Activated CD4-positive, CD25-positive, alpha-beta regulatory T cell treated with anti-CD3 and anti-CD28 coated beads, Interleukin-2, amount 50 U/mL, for 16 hours (primary cell): ENCODE data around the gene ADAMTS19.
"Not testable (repeated sequence)": the region's sequence is repeated elsewhere in the genome, so short reads cannot be mapped to it uniquely, and the experiment has no call there.

Experiments used
- DNase-seq: peaks from one replicate; pipeline ENCODE4 v3.0.0-alpha.2; 2020; ENCODE audit warnings: low read depth, low spot score

The ADAMTS19 gene

DNA sequence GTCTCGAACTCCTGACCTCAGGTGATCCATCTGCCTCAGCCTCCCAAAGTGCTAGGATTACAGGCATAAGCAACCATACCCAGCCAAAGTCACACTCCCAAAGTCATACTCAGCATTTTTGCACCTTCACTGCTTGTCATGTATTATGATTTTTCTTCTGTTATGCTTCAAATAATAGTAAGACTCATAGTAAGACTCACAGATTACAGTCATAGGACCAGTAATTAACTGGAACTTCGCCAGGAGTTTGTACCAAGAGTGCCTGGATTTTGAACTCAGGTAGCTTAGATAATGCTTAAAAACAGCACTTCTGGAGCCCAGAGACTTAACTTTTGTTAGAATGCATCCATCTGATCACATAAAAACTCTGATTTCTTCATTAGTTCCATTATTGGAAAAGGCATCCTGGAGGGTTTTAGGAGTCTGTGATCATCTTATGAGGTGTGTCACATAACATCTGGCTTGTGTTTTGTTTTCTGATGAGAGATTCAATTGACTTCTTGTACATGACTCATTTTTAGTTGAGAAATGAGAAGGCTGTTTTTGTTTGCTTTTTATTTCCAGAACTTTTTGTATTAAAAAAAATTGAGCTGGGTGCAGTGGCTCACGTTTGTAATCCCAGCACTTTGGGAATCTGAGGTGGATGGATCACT lies 131.5 kb downstream of the ADAMTS19 start:
- DNase-seq, result no peak

DNA sequence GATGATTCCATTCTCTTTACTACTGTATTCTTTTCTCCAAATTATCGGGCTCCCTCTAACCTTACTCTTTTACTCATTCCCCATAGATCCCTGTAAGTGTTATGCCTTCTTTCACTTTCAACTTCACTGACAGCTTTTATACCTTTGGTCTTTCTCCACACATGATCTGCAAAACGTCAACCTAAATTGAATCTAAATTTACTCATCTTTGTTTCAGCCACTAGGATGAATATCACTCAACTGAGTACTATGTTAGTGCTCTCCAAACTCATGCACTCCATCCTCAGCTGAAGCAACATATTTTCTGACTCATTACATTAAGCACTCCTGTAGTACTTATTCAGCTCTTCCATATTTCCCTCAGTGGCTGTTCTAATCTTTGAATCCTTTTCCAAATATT lies 133.4 kb downstream of the ADAMTS19 start:
- no peak for DNase-seq

DNA sequence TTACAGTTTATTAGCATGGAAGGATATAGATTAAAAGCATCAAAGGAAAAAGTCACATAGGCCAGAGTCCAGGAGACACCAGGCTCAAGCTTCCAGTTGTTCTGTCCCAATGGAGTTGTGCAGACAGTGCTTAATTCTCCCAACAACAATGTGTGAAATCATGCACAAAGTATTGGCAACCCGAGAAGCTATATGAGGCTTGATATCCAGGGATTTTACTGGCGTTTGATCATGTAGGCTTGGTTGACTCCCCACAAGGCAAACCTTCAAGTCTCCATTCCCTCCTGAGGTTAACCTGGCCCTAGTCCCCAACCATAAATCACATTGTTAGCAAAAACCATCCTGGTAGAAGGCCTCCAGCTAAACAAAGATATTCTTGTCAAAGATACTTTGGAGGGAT lies 141.5 kb downstream of the ADAMTS19 start:
- DNase-seq, result no peak

DNA sequence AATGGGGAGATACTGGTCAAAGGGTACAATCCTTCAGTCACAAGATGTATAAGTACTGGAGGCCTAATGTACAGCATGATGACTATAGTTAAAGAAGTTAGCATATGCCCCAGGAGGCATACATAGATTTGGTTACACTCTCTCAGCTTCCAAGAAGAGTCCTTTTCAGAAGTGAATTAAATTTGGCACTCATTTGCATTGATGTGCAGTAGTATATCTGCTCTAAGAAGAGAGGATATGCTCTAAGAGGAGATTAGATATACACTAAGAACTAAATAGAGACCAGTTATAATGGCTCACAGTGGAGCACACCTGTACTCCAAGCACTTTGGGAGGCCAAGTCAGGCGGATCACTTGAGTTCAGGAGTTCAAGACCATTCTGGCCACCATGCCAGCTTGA lies 148.3 kb downstream of the ADAMTS19 start:
- no peak for DNase-seq

DNA sequence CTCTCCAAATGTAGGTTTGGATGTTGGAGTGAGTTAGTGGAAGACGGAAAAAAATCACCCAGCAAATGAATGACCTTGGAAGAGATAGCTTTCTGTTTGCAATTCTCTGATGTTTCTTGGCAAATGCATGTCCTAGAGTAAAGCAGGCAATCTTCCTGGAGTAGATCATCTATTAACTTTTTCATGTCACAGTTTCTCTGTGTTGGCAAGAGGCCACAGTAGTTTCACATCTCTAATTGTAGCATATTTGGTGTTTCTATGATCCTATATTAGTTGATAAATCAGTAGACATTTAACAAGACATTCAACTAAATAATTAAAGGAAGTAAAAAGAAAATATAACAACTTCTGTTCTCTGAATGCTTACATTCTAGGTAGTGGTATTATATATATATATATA lies 149.6 kb downstream of the ADAMTS19 start:
- no peak for DNase-seq

DNA sequence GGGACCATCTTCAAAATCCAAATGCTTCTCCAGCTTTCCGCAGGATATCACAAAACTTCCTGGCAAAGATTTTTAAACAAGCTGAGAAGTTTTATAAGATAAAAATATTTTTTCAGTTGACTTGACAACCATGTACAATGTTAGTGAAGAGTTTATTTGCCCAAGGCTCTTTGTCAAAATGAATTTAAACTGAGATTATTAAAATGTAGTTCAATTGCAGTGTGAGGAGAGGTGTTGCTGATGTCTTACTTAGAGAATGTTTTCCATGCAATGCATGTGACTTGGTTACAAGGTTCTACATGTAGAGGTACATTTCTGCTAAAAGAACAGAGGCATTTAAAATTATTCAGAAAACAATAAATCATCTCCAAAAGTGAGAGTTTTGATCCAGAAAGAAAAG lies 156.4 kb downstream of the ADAMTS19 start:
- DNase-seq, result no peak

DNA sequence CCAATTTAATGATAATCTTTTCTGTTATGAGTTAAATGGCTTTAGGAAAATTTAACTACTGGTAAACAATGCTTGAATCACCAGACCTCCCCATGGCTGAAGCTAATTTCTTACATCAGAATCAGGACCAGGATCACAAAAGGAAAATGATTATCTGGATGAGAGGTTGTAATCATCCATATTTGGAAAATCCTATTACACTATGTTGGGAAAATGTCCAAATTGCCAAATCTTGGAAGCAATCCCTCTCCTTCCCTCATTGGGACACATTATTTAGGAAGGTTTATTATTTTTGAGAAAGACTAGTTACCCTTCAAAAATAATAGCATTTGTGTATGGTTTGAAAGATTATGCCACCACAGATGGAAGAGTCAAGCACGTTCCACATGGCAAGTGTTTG lies 157.1 kb downstream of the ADAMTS19 start:
- DNase-seq, result no peak

DNA sequence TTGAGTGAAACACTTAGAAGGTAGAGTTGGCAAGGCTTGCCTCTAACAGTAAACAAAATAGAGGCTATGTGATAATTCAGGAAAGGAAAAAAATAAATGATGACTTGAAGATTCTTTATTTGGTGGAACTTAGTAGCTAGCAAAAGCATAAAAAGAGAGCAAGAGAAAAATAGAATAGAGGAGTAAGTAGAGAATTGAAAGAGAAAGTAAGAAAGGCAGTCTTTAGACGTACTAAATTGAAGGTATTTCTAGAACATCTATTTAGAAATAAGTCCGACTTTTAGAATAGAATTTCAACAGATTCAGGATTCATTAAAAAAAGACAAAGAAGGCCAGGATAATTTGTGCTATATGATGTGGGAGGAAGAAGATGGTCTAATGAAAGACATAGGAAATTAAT lies 159.7 kb downstream of the ADAMTS19 start:
- no peak for DNase-seq

DNA sequence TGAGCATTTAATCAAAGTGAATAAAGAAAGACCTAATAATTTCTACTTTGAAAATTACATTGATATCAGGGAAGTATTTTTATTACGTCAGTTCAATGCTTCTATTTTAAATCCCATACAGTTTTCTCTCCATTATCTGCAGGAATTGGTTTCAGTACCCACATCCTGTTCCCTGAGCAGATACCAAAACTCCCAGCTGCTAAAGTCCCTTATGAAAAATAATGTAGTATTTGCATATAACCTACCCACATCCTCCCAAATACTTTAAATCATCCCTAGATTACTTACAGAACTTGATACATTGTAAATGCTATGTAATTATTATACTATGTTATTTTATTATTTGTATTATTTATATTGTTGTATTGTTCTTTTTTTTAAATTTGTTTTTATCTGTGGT lies 162.4 kb downstream of the ADAMTS19 start:
- DNase-seq, result no peak

DNA sequence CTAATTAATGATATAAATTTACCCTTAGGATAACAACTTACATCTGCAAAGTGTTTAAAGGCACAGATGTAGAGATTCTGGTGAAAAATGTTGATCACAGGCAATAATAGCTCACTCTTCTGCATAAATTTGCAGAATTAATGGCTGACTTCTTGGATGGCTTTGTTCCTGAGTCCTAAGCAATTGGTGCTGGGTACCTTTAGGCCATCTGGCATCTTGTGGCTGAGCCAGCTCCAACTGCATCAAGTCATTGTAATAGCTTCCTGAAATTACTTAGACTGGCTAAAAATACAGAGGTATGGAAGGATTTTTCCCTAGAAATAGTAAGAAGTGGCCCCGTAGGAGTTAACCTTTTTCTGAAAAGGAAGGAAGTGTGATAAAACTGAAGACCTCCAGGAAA lies 169.5 kb downstream of the ADAMTS19 start:
- DNase-seq, result no peak

DNA sequence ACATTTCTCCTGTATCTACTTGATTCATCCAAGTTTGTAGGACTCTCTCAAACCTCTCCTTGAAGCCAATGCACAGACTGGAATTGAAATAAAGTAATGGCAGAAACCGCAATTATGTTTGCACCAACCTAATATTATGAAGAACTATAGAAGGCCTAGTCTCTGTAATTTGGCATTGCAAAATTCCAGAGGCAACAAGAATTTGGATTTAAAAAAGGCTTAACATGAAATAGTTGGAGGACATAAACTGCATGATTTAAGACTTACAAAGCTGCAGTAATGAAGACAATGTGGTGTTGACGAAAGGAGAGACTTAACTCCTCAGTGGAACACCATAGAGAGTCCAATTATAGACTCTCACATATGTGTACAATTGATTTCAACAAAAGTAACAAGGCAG lies 170.0 kb downstream of the ADAMTS19 start:
- DNase-seq, result no peak

DNA sequence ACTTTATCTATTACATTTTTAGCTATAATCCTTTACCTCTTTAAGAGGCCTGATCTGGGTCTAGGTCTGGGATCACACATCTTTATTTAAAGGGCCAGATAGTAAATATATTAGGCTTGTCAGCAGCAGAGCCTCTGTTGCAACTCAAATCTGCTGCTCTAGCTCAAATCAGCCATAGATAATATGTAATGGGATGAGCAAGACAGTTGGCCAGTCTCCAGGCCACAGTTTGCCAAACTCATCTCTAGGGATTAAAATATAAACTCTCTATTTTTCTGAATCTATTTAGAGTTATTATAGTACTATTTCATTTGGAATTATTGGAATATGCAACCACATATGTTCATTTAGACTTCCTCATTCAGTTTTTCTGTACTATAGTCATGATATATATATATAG lies 171.9 kb downstream of the ADAMTS19 start:
- DNase-seq, result no peak

DNA sequence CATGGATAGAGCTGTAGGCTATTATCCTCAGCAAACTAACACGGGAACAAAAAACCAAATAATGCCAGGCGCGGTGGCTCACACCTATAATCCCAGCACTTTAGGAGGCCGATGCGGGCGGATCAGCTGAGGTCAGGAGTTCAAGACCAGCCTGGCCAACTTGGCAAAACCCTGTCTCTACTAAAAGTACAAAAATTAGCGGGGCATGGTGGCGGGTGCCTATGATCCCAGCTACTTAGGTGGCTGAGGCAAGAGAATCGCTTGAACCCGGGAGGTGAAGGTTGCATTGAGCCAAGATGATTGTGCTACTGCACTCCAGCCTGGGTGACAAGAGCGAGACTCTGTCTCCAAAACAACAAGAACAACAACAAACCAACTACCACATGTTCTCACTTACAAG lies 177.4 kb downstream of the ADAMTS19 start:
- not testable (repeated sequence) for DNase-seq

DNA sequence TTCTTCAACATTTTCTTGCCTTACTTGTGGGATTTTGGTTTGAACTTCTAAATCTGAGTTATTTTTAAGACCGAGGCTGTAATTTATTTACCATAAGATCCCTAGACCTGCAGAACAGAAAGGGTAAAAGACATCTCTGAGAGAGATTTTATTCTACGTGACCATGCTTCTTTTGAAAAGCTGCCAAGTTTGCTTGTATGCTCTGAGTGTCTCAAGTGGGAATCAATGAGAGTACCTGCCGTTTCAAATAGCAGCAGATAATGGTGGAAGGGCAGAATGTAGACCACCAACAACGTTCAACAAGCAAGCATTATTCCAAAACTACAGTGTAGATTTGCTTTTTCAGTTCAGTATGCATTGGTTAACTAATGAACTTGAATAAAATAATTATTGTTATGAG lies 179.2 kb downstream of the ADAMTS19 start:
- DNase-seq, result no peak

DNA sequence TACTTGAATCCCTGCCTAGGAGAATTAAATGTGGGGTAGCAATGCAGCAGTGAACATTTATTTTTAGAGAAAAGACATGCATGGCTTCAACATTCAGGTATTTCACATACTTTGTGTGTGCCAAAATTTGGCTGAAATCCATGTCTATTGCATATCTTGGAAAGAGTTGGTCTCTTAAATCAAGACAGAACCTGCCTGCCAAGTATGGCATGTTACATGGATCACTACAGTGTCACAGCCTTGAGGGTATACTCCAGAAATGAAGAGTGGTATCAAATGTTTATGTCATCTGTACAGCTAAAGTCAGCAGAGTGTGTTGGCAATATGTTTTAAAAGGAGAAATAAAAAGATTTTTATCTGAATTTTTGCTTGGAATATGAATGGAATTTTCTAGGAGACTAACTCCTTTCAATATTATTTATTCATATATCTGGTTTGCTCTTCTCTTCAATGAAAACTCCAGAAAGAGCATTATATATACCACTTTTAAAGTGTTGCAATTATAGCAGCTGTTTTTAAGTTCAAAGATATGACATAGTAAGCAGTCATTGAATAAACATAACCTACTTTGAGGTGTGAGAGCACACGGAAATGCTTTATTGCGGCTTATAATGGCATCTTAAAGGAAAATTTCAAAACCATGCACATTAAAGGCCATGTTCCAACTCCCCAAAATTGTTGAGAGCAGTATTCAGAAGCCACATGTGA lies 192.4 kb downstream of the ADAMTS19 start:
- no peak for DNase-seq

DNA sequence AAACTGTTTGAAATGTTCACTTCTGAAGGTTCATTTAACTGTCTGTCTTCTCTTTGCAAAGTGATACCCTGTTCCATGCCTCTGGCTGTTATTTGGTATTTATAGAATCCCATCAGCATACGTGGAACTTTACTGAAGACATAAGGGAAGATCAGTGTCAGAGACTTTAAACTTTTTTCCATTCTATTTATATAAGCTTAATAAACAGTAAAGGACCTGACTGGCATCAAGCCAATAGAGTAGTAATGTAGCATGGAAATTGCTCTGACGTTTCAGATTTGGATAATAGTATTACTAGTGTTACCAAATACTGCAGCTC lies 192.9 kb downstream of the ADAMTS19 start:
- no peak for DNase-seq

DNA sequence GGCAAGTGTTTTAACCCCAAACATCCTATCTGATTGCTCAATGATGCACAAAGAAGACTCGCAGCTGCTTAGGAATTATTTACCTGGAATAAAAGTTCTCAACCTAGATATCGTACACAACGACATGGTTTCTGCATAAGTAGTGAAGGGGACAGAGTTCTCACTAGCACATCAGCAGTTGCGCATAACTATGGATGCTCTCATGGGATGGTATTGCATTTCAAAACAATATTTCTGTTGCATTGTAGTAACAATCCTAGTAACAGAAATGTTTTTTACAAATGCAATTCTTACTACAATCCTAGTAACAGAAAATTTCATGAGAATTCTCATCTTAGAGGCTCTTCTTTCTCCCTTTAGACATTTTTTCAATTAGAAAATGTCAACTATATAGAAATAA lies 193.3 kb downstream of the ADAMTS19 start:
- DNase-seq, result no peak

DNA sequence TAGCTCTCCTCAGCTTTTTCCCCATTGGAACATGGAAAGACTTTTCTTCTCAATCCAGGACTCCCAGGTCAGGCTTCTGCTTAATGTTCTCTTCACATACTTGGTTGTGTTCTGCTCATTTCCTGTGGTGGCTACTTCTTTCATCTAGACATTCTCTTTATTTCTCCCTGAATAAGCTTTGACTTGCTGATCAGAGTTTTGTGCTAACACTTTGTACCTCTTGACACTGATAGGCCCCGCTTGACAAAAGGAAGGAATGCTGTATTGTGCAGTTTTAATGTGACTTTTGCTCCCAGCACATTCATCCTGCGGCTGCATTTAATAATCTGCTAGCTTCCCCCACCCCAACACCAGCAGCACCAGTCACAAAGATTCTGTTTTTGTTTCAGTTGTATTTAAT lies 196.9 kb downstream of the ADAMTS19 start:
- no peak for DNase-seq

DNA sequence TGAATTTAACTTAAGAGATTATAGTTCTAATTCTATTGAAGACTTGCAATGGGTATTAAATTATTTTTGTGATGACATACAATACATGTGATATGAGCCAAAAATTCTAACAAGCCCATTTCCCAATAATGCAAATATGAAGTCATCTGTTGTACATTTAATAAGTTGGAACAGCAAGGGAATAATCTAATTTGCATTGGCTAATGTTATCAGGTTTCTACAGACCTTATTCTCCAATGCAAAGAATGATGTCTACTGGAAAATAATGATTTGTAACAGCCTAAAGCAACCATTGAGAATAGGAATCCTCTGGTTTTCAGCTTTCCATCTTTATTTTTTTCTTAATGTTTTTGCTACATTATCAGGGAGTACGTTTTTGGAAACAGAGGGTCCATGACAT lies 198.7 kb downstream of the ADAMTS19 start:
- DNase-seq, result no peak

DNA sequence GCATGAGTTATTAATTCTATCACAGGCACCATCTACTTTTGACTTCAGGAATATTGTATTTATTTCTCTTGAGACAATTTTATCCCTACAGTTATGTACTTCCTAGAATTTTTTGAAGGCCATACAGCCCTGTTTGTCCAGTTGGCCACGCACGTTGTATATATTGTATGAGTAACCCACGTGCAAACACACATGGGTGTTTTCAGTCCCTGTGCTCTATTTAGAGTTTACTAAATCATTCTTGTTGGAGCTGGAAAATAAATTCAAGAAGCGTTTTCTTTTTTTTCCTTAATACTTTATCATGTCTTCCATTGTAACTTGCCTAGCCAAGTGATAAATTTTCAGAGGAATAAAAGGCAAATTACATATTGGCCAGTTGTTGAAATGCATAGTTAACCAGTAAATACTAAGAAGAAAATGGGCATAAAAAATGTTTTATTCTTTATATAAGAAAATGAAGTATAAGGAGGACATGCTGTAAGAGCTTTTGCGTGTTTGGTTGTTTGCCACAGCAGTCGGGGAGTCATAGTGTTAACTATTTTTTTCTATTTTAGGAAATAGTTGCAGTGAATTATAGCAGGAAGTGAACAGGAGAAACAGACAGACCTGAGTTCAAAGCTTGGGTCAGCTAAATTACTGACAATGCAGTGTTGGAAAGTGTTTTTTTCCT lies 201.4 kb downstream of the ADAMTS19 start:
- no peak for DNase-seq

DNA sequence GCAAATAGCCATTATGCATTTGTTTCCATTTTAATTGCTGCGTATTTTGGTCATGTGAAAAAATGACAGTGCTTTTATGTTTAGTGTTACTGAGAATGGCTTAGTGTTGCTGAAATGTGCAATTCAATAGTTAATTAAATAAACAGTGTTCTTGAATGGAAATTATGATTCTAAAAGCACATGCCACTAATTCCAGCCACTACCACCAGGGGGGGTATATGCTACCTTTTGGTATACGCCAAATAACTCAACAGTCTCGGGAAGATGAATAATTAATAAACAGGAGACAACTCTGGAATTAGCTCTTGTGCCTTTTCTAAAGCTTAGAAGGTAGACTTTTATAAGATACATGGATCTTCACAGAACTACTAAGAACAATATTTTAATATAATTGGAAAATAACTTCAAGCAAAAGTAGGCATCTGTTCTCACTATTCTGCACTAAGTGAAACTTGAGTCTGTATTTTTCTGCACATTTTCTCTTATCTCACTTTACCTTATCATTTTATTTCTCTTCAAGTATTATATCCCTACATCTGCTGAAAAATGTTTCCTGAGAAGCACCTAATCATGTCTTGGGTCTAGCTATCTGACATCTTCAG lies 204.3 kb downstream of the ADAMTS19 start:
- no peak for DNase-seq

DNA sequence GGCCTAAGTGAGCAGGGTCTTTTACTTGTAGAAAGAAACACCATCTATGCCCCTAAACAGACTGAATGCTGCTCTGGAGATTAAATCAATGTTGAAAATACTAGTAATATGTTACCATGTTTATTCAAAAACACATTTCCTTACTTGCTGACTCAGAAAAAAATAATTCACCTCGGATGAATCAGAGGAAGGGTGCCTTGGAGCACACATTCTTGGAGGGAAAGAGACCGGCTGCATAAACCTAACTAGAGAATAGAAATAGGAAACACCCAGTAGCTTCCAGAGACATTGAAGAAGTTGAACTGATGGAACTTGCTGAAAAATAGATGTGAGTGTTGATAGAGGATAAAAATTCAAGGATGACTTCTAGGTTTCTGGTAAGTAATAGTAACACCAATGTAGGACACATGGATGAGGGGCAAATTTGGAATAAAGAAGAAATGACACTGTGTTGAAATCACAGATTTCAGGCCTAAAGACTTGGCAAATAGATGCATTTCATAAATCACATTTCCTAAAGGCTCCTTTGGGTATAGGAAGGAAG lies 210.9 kb downstream of the ADAMTS19 start:
- no peak for DNase-seq

DNA sequence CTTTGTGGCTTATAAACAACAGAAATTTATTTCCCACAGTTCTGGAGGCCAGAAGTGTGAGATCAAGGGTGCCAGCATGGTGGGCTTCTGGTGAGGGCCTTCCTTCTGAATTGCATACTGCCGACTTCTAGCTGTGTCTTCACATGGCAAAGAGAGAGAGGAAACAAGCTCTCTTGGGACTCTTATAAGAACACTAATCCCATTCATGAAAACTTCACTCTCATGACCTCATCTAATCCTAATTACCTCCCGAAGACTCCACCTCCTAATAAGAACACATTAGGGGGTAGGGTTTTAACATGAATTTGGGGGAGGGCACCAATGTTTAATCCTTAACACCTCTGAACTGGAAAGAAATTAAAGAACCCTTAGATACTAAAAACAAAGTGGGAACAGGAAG lies 211.9 kb downstream of the ADAMTS19 start:
- no peak for DNase-seq
